Endothelial cell of umbilical vein (primary cell): ENCODE measurements around the gene CEMIP.

ENCODE experiments used
- CTCF ChIP-seq, 2 donors: IDR thresholded peaks; 1 replicate in 1 of 2; 2 replicates in 1 of 2; pipeline ENCODE4 v1.5.1; 2011; ENCODE audit warnings: low read length in 2 of 2, mild to moderate bottlenecking in 2 of 2, moderate library complexity in 2 of 2, control low read depth in 1 of 2, inconsistent platforms in 1 of 2, low read depth in 1 of 2; ENCODE audit not compliant: insufficient read depth in 1 of 2; ENCODE audit errors: extremely low read depth in 1 of 2
- EZH2 ChIP-seq: IDR thresholded peaks from 2 replicates; pipeline ENCODE4 v1.6.1; 2012; ENCODE audit warnings: borderline replicate concordance, low read depth, mild to moderate bottlenecking, moderate library complexity, low read length, inconsistent platforms; ENCODE audit not compliant: severe bottlenecking
- GATA2 ChIP-seq: IDR thresholded peaks from 2 replicates; pipeline ENCODE4 v1.7.0; 2011; ENCODE audit warnings: low read depth, mild to moderate bottlenecking, moderate library complexity, mixed read lengths, low read length; ENCODE audit not compliant: insufficient read length, insufficient read depth
- JUN ChIP-seq: IDR thresholded peaks from 2 replicates; pipeline ENCODE4 v1.6.1; 2011; ENCODE audit warnings: borderline replicate concordance, low read depth; ENCODE audit not compliant: insufficient read length, insufficient read depth
- POLR2A ChIP-seq: IDR thresholded peaks from 2 replicates; pipeline ENCODE4 v1.6.1; 2012; ENCODE audit warnings: low read depth, mild to moderate bottlenecking, control low read depth, low read length
- POLR2AphosphoS5 ChIP-seq: IDR thresholded peaks from 2 replicates; pipeline ENCODE4 v1.6.1; 2012; ENCODE audit warnings: low read depth, mild to moderate bottlenecking, control low read depth, low read length, moderate library complexity; ENCODE audit not compliant: insufficient read depth

DNA sequence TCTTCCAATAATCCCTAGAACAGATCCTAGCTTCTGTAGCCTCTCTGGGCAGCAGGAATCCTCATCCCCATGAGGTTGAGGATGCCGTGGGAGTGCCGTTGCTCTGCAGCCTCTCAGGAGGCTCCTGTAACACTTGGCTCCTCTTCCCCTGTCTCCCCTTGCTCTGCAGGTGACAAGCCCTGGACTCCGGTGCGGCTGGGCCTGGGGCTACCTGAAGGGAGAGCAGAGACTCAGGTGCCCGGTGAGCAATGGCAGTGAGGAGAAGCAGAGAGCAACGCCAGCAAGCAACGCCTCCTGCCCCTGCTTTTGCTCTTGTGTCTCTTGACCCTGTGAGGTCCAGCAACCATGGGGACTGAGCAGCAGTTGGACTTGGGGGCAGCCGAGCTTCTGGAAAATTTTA lies 91.2 kb downstream of the CEMIP start:
- TF ChIP-seq GATA2 (no peak), CTCF (IDR thresholded peaks at IDR 0.05; ENCODE audit: extremely low read depth in 1 of 2, insufficient read depth in 1 of 2, low read depth in 1 of 2, low read length in 2 of 2) (no peak), JUN (no peak), POLR2AphosphoS5 (no peak), EZH2 (no peak), POLR2A (no peak)
